GM12874 (cell line): ENCODE results near the gene OSM.

Experiments used
- TF ChIP-seq, protein P1 (sequence below): IDR thresholded peaks from 2 replicates; pipeline ENCODE4 v1.5.1; 2011; ENCODE audit warnings: low read depth, mild to moderate bottlenecking, control low read depth, low read length, moderate library complexity; ENCODE audit not compliant: insufficient read depth

The OSM gene

DNA sequence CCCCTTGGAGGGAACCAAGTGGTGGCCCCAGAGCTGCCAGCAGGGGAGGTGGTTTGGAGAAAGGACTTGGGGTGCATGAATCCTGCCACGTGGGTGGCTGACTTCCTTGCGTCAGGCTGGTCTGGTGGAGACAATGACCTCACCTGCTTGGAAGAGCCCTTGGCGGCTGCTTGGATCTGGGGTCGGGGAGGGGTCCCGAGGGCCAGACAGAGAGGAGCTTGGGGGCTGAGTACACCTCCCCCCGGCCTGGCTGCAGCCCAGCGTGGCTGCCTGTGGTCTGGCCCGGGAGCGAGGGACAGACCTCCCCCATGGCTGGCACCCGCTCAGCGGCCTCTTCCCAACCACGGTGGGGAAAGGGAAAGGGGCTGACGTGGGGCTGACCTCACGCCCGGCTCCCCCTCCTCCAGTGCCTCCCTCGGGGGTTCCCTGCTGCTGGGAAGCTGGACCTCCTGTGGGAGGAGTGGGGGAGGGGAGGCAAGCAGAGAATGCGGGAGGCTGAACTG is 33.9 kb downstream of the OSM start:
- TF ChIP-seq, protein P1, sequence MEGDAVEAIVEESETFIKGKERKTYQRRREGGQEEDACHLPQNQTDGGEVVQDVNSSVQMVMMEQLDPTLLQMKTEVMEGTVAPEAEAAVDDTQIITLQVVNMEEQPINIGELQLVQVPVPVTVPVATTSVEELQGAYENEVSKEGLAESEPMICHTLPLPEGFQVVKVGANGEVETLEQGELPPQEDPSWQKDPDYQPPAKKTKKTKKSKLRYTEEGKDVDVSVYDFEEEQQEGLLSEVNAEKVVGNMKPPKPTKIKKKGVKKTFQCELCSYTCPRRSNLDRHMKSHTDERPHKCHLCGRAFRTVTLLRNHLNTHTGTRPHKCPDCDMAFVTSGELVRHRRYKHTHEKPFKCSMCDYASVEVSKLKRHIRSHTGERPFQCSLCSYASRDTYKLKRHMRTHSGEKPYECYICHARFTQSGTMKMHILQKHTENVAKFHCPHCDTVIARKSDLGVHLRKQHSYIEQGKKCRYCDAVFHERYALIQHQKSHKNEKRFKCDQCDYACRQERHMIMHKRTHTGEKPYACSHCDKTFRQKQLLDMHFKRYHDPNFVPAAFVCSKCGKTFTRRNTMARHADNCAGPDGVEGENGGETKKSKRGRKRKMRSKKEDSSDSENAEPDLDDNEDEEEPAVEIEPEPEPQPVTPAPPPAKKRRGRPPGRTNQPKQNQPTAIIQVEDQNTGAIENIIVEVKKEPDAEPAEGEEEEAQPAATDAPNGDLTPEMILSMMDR = no peak

DNA sequence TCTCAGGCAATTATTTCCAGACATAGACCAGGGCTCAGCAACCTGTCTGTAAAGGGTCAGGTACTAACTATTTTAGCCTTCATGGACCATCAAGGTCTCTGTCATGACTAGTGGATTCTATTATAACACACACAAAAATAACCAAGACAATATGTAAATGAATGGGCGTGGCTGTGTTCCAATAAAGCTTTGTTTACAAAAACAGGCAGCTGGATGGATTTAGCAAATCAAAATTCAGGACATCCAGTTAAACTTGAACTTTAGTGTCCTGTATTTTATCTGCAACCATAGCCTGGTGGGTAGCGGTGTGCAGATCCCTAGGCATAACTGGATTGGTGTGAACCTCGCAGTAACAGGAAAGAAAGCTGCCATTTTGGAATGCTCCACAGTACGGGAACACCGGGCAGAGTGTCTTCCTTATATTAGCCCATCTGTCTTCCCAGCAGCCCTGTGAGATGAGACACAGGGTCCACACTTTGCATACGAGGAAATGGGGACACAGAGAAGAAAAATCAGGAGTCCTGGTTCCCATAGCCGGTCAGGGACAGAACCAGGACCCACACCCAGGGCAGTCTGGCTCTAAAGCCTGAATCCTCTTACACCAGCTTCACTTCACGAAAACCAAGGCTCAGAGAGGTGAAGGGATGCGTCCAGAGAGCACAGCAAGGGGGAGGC is 35.7 kb downstream of the OSM start:
- TF ChIP-seq, protein P1 = no peak

DNA sequence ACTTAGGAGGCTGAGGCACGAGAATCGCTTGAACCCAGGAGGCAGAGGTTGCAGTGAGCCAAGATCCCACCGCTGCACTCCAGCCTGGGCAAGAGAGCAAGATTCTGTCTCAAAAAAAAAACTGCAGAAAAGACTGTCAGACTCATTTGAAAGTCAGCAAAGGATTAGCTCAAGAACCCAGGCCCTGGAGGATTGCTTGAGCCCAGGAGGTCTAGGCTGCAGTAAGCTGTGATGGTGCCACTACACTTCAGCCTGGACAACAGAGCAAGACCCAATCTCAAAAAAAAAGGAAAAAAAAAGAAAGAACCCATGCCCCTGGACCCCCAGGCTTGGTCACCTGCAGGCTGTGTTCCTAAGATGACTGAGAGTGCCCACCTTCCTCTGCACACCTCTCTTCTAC is 36.3 kb downstream of the OSM start:
- TF ChIP-seq, protein P1 = no peak

DNA sequence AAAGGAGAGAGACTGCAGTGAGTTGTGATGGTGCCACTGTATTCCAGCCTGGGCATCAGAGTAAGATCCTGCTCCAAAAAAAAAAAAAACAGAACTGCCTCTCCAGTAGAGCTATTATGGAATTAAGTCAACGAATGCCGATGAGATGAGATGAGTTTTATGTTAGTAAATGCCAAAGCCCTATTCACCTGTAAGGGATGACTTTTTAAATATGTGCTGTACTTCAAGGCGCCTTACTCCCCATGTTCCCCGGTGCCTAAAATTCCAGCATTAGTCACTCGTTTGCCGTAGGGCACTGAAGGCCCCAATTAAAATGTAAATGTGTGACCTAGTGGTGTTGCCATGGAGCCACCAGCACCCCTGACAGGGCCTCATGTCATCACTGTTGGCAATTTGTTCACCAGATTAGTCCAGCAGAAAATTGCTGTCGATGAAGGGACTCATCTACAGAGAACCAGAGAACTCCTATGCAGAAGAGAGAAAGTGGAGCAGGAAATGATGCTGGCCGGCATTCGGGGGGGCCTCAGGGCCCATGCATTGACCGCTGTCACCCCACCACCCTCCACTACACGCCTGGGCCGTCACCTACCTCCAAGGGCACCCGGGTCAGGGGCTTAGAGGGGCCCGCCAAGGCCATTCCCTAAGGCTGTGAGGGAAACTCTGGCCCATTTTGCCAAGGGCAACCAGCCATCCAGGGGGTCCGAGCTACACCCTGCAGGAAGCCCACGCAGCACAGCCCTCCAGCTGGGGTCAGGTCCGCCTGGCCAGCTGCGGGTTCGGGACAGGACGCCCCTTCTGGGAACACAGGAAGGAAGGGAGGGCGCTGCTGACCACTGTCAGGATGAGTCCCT is 37.9 kb downstream of the OSM start:
- TF ChIP-seq, protein P1 = no peak

DNA sequence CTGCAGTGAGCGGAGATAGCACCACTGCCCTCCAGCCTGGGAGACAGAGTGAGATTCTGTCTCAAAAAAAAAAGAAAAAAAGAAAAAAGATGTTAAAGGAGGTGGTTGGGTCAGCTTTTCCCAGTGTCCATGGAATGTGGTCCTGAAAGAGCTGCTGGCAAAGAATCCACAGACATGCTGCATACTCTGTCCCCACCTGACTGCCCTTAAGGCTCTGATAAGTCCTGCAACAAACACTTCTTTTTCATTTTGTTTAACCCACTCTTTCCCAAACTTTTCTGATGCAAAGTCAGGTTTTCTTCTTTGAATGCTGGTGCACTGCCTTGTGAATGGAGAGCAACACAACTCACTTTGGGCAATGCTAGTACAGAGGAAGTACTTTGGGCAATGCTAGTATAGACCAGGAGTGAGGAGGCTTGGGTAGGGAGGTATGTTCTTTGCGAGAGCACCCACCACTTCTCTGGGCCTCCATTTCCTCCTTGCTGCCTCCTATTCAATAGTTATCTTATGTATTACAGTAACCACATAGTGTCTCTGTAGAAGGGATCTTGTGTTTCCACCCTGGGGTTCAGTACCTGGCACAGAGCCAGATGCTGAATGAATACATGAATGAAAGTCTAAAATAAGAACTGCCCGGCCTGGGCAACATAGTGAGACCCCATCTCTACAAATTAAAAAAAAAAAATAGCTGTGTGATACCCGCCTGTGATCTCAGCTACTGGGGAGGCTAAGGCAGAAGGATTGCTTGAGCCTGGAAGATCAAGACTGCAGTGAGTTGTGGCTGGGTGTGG is 39.0 kb downstream of the OSM start:
- TF ChIP-seq, protein P1 = no peak

DNA sequence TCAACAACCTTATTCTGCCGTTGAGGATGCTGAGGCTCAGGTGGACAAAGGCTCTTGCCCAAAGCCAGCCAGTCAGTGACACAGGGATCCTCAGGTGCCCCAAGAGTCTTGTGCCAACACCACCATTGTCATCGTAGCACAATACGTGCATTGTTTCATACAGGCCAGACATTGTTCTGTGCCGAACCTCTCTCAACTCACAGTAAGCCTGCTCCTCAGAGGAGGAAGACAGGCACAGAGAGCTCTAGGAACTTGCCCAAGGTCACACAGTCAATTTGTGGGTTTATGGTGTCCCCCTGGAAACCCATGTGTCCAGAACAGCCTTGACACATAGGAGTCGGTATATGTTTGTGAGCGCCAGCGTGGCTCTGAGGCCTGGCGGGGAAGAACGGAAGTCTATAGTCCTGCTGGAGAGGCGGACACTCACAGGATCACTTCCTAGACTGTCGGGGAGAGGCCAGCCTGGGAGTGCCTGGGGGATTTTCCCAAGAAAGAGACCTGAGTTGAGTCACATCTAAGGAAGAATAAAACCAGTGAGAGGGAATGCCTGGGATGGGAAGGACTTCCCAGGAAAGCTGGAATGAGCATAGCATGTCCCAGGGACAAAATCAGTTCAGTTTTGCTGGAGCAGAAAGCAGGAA is 40.3 kb downstream of the OSM start:
- TF ChIP-seq, protein P1 = no peak
